Endothelial cell (in vitro differentiated cells): ENCODE results near the gene PHACTR1. TPM values are rescaled to one million over a fixed set of nuclear protein-coding genes. Genes with fewer than 3 reads are reported as not detected.
A peak's percentile ranks its signal among the peaks of the same experiment; 100 is the strongest.

Source experiments
- DNase-seq: peaks from one replicate; pipeline ENCODE4 v3.0.0; 2021; ENCODE audit warnings: low spot score
- H3K27ac Mint-ChIP-seq: one replicate; pipeline ENCODE4 v1.8.0; 2021; ENCODE audit warnings: mixed read lengths, inconsistent platforms; ENCODE audit not compliant: unreplicated experiment
- H3K27me3 Mint-ChIP-seq: one replicate; pipeline ENCODE4 v1.8.0; 2021; ENCODE audit warnings: mild to moderate bottlenecking, moderate library complexity, mixed read lengths, inconsistent platforms; ENCODE audit not compliant: unreplicated experiment
- H3K36me3 Mint-ChIP-seq: one replicate; pipeline ENCODE4 v1.8.0; 2021; ENCODE audit warnings: mild to moderate bottlenecking, low read depth, mixed read lengths, inconsistent platforms; ENCODE audit not compliant: unreplicated experiment
- H3K4me1 Mint-ChIP-seq: one replicate; pipeline ENCODE4 v1.8.0; 2021; ENCODE audit warnings: mild to moderate bottlenecking, mixed read lengths, inconsistent platforms; ENCODE audit not compliant: unreplicated experiment
- H3K4me3 Mint-ChIP-seq: one replicate; pipeline ENCODE4 v1.8.0; 2021; ENCODE audit warnings: mild to moderate bottlenecking, mixed read lengths, inconsistent platforms; ENCODE audit not compliant: unreplicated experiment
- H3K9me3 Mint-ChIP-seq: one replicate; pipeline ENCODE4 v1.8.0; 2021; ENCODE audit warnings: mixed read lengths, inconsistent platforms; ENCODE audit not compliant: unreplicated experiment
- total RNA-seq: library from RNA; stranded (reverse); fragmentation: NEBNext Ultra II Directional; extraction: Animal tissue kit (Norgen Biotek cat#: 25700); gene quantifications from one replicate; pipeline ENCODE4 v1.2.1, GENCODE V29; 2021; ENCODE audit not compliant: unreplicated experiment
- TF ChIP-seq, protein P1 (sequence below): fragments of 200-600 bp; sonication (generic); IDR thresholded peaks from one replicate; pipeline ENCODE4 v1.5.0; 2021; ENCODE audit warnings: antibody characterized with exemption; ENCODE audit not compliant: unreplicated experiment

The PHACTR1 gene
- total RNA-seq, 1 donor from 2014 or later = 39.9 TPM

DNA sequence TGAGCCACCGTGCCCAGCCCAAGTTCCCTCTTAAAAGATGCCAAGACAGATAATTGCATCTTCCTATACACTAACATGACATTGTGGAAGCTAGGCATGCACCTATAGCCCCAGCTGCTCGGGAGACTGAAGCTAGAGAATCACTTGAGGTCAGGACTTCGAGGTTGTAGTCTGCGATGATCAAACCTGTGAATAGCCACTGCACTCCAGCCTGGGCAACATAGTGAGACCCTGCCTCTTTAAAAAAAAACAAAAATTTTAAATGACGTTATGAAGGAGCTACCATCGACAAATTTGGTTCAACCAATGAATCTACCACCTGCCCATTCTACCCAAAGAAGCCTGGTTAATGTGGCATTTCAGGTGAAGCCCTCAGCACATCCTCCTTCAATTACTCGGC is 531.1 kb downstream of the PHACTR1 start:
- Mint-ChIP-seq H3K27me3 (peaks cover 3% of the 10 kb centered on the region), H3K9me3 (no peaks in the 10 kb centered on the region), H3K36me3 (peaks cover 5% of the 10 kb centered on the region), H3K4me3 (no peak overlapping the region), H3K4me1 (peaks cover 21% of the 10 kb centered on the region), H3K27ac (no peak overlapping the region)
- TF ChIP-seq, protein P1, sequence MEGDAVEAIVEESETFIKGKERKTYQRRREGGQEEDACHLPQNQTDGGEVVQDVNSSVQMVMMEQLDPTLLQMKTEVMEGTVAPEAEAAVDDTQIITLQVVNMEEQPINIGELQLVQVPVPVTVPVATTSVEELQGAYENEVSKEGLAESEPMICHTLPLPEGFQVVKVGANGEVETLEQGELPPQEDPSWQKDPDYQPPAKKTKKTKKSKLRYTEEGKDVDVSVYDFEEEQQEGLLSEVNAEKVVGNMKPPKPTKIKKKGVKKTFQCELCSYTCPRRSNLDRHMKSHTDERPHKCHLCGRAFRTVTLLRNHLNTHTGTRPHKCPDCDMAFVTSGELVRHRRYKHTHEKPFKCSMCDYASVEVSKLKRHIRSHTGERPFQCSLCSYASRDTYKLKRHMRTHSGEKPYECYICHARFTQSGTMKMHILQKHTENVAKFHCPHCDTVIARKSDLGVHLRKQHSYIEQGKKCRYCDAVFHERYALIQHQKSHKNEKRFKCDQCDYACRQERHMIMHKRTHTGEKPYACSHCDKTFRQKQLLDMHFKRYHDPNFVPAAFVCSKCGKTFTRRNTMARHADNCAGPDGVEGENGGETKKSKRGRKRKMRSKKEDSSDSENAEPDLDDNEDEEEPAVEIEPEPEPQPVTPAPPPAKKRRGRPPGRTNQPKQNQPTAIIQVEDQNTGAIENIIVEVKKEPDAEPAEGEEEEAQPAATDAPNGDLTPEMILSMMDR = no peak
- no peak for DNase-seq

DNA sequence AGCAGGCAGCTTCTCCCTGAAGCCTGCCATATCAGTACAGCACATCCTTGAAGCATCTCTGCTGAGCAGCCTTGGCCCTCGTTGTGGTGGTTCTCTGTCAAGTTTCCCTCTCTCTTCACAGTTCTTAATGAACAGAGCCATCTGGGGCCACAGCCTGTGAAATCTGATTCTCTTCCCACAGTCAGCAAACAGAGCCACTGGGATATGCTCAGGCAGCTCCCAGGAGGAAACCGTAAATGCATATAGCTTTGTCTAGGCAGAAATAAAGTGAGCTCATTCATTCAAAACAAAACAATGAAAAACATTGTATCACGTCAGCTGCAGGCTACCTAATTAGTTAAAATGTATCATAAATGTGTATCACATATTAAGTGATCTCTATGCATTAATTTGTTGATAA is 531.5 kb downstream of the PHACTR1 start:
- H3K36me3 Mint-ChIP-seq = peaks cover 5% of the 10 kb centered on the region
- H3K4me3 Mint-ChIP-seq = no peak overlapping the region
- DNase-seq = peak; percentile 6
- peaks cover 3% of the 10 kb centered on the region for H3K27me3 Mint-ChIP-seq
- H3K9me3 Mint-ChIP-seq = no peaks in the 10 kb centered on the region
- H3K4me1 Mint-ChIP-seq = peaks cover 21% of the 10 kb centered on the region
- H3K27ac Mint-ChIP-seq = peak overlapping the region; percentile 39
- TF ChIP-seq, protein P1 = no peak

DNA sequence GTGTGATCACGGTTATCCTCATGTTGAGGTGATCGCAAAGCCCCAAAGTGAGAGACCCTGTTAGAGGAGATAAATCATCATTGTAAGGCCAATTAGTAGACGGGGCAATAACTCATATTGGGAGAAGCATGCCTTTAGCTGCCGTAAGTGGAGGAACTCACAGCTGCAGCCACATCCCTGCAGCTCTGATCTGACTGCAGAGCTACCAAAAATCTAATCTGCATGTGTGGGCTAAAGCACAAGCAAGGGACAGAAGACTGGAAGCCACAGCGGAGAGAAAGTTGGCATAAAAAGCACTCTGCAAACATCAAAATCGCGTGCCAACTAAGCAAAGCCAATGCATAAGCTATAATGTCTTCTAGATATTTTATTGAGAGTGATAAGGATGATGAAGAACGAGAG is 532.0 kb downstream of the PHACTR1 start:
- H3K27ac Mint-ChIP-seq = no peak overlapping the region
- H3K36me3 Mint-ChIP-seq = peaks cover 5% of the 10 kb centered on the region
- H3K9me3 Mint-ChIP-seq = no peaks in the 10 kb centered on the region
- H3K4me1 Mint-ChIP-seq = peaks cover 21% of the 10 kb centered on the region
- no peak for DNase-seq
- H3K27me3 Mint-ChIP-seq = peaks cover 3% of the 10 kb centered on the region
- TF ChIP-seq, protein P1 = no peak
- no peak overlapping the region for H3K4me3 Mint-ChIP-seq

DNA sequence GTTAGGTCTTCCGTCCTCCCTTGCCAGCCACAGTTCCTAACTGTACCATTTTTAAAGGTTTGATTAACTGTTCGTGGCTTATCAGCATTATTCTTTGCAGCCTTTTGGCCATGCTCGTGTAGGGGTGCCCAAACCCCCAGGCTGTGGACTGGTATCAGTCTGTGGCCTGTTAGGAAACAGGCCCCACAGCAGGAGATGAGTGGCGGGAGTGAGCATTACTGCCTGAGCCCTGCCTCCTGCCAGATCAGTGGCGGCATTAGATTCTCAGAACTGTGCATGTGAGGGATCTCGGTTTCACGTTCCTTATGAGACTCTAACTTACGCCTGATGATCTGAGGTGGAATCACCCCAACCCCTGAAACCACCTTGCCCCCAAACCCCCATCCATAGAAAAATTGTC is 532.4 kb downstream of the PHACTR1 start:
- TF ChIP-seq, protein P1 = no peak
- H3K4me1 Mint-ChIP-seq = peaks cover 21% of the 10 kb centered on the region
- no peak overlapping the region for H3K27ac Mint-ChIP-seq

DNA sequence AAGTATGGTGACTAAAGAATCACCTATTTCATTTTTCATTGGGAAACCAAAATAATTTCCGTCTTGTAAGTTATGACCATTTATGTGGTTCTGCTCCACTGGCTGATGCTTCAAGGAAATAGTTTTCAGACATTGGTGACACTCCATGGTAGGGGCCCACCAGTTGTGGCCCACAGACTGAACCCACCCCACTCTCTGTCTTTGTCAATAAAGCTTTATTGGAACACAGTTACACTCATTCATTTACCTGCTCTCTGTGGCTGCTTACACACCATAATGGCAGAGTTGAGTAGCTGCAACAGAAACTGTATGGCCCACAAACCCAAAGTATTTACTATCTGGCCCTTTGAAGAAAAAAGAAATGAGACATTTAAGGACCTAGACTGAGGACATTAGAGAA is 533.2 kb downstream of the PHACTR1 start:
- Mint-ChIP-seq H3K4me3 (no peak overlapping the region), H3K9me3 (no peaks in the 10 kb centered on the region), H3K4me1 (peaks cover 21% of the 10 kb centered on the region), H3K27me3 (peaks cover 3% of the 10 kb centered on the region), H3K27ac (peak overlapping the region; percentile 57), H3K36me3 (peaks cover 5% of the 10 kb centered on the region)
- no peak for DNase-seq
- TF ChIP-seq, protein P1 = no peak

More for the DNA sequence above, 532.4 kb downstream of the PHACTR1 start:
- peaks cover under 1% of the 10 kb centered on the region for H3K36me3 Mint-ChIP-seq
- no peaks in the 10 kb centered on the region for H3K9me3 Mint-ChIP-seq
- H3K27me3 Mint-ChIP-seq = peaks cover 3% of the 10 kb centered on the region
- no peak for DNase-seq
- H3K4me3 Mint-ChIP-seq = no peak overlapping the region
